ENCODE data around the gene RAD51B. TPM values are rescaled to one million over a fixed set of nuclear protein-coding genes. Genes with fewer than 3 reads are reported as not detected.

The RAD51B gene
- polyA plus RNA-seq, 1 donor (not counting 4 experiments of a cell fraction or from before 2014, with no cell fraction given) = 13.3 TPM

- Histone ChIP-seq H3K4me3 (ENCODE audit: control insufficient read depth in 2 of 3, extremely low read depth in 1 of 3, insufficient read depth in 2 of 3, low read depth in 1 of 3, low read length in 3 of 3) (no peak overlapping the region), H3K79me2 (ENCODE audit: control insufficient read depth, insufficient read depth, low read length) (no peaks in the 10 kb centered on the region), H3K9me1 (ENCODE audit: control insufficient read depth, extremely low read depth, insufficient read depth, low read length) (no peaks in the 10 kb centered on the region), H2AFZ (ENCODE audit: control insufficient read depth, low read length) (no peak overlapping the region), H3K36me3 (ENCODE audit: control insufficient read depth in 2 of 2, extremely low read depth in 1 of 2, insufficient read depth in 2 of 2, low read length in 2 of 2) (no peaks in the 10 kb centered on the region), H3K9ac (ENCODE audit: control insufficient read depth, extremely low read depth, insufficient read depth, low read length) (no peak overlapping the region), H4K20me1 (ENCODE audit: control insufficient read depth, extremely low read depth, insufficient read depth, low read length) (no peaks in the 10 kb centered on the region), H3K4me1 (ENCODE audit: control insufficient read depth, extremely low read depth, insufficient read depth, low read length) (peaks cover 46% of the 10 kb centered on the region), H3K4me2 (ENCODE audit: control insufficient read depth, extremely low read depth, insufficient read depth, low read depth, low read length) (no peak overlapping the region), H3K9me3 (ENCODE audit: control insufficient read depth, low read depth, low read length) (no peaks in the 10 kb centered on the region), H3K27me3 (ENCODE audit: control insufficient read depth, extremely low read depth, insufficient read depth, low read length) (no peaks in the 10 kb centered on the region), H3K27ac (ENCODE audit: control insufficient read depth, insufficient read depth, low read length) (no peak overlapping the region)
- peak; percentile 41 for FAIRE-seq
- TF ChIP-seq EZH2 (IDR thresholded peaks at IDR 0.05; ENCODE audit: low read length) (no peak), CTCF (optimal IDR thresholded peaks at IDR 0.05 in 1 of 3, IDR thresholded peaks at IDR 0.05 in 1 of 3, conservative IDR thresholded peaks at IDR 0.05 in 1 of 3; ENCODE audit: extremely low read depth in 1 of 3, insufficient read depth in 2 of 3, low read length in 3 of 3) (no peak)
- dilution Hi-C loops (cut with MboI; ENCODE audit: extremely low pct_ligation_motif_present, low sequenced_read_pairs) = no loop called here
- no peak for DNase-seq (ENCODE audit: low read depth, low spot score)
Observed at GRCh38 chr14:68542346-68542745, 722.8 kb downstream of the RAD51B start.

- TF ChIP-seq EZH2 (IDR thresholded peaks at IDR 0.05; ENCODE audit: low read length) = no peak
- TF ChIP-seq CTCF (optimal IDR thresholded peaks at IDR 0.05 in 1 of 3, IDR thresholded peaks at IDR 0.05 in 1 of 3, conservative IDR thresholded peaks at IDR 0.05 in 1 of 3; ENCODE audit: extremely low read depth in 1 of 3, insufficient read depth in 2 of 3, low read length in 3 of 3) = no peak
- Histone ChIP-seq H4K20me1 (ENCODE audit: control insufficient read depth, extremely low read depth, insufficient read depth, low read length) (no peaks in the 10 kb centered on the region), H3K9ac (ENCODE audit: control insufficient read depth, extremely low read depth, insufficient read depth, low read length) (no peak overlapping the region), H3K9me3 (ENCODE audit: control insufficient read depth, low read depth, low read length) (no peaks in the 10 kb centered on the region), H3K79me2 (ENCODE audit: control insufficient read depth, insufficient read depth, low read length) (no peaks in the 10 kb centered on the region), H2AFZ (ENCODE audit: control insufficient read depth, low read length) (no peak overlapping the region), H3K27me3 (ENCODE audit: control insufficient read depth, extremely low read depth, insufficient read depth, low read length) (no peaks in the 10 kb centered on the region), H3K4me2 (ENCODE audit: control insufficient read depth, extremely low read depth, insufficient read depth, low read depth, low read length) (peak overlapping the region; percentile 22), H3K4me1 (ENCODE audit: control insufficient read depth, extremely low read depth, insufficient read depth, low read length) (peaks cover 57% of the 10 kb centered on the region), H3K36me3 (ENCODE audit: control insufficient read depth in 2 of 2, extremely low read depth in 1 of 2, insufficient read depth in 2 of 2, low read length in 2 of 2) (no peaks in the 10 kb centered on the region), H3K9me1 (ENCODE audit: control insufficient read depth, extremely low read depth, insufficient read depth, low read length) (no peaks in the 10 kb centered on the region), H3K27ac (ENCODE audit: control insufficient read depth, insufficient read depth, low read length) (peak overlapping the region; percentile 100), H3K4me3 (ENCODE audit: control insufficient read depth in 2 of 3, extremely low read depth in 1 of 3, insufficient read depth in 2 of 3, low read depth in 1 of 3, low read length in 3 of 3) (no peak overlapping the region)
- dilution Hi-C loops (cut with MboI; ENCODE audit: extremely low pct_ligation_motif_present, low sequenced_read_pairs) = no loop called here
- FAIRE-seq (no peak), DNase-seq (ENCODE audit: low read depth, low spot score) (no peak)
Observed at GRCh38 chr14:68543516-68543915, 723.9 kb downstream of the RAD51B start.

All from keratinocyte (primary cell).